T47D (cell line): Measurements from ENCODE around the gene CDK5R2.
A peak's percentile ranks its signal among the peaks of the same experiment; 100 is the strongest.

Experiments
- DNase-seq, 2 experiments: peaks; one replicate each; pipeline versions ENCODE4 v3.0.0 to v3.0.0-alpha.2; 2011 to 2012; ENCODE audit warnings: low read depth in 1 of 2, low spot score in 1 of 2
- JUND ChIP-seq: IDR thresholded peaks from 2 replicates; pipeline ENCODE4 v1.6.1; 2012; ENCODE audit warnings: low read depth
- in situ Hi-C: cut with HindIII; loops from 2 replicates; pipeline ENCODE4 v1.10.0; 2016; ENCODE audit warnings: low sequenced_read_pairs, low pct_unique_long_range_greater_than_20kb

CDK5R2 gene

GRCh38 chr2:218995972-218996711, 36.7 kb downstream of the CDK5R2 start:
- DNase-seq, result peak; percentile 85 to 87
- no peak for TF ChIP-seq JUND
- in situ Hi-C loops, result no loop called here

GRCh38 chr2:218996937-218997336, 37.5 kb downstream of the CDK5R2 start:
- in situ Hi-C loops, result no loop called here
- no peak for DNase-seq
- no peak for TF ChIP-seq JUND

DNA sequence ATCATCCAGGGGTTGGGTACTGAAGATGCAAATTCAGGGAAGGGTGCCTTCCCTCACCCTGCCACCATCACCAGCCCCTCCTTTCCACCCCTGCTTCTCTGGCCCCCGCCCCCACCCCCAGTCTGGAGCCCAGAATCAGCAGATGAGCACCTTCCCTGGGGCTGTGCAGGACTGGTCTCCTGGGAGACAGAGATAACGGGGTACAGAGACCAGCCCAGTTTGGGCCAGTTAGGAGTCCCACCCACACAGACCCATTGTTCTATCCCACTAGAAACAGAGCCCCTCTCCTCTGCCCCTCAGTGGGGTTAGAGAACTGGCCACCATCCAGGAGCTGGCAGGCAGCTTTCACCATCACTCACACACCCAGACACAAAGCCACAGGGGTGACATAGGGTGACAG, 38.3 kb downstream of the CDK5R2 start:
- no peak for DNase-seq
- in situ Hi-C loops, result no loop called here
- TF ChIP-seq JUND, result no peak

GRCh38 chr2:218998414-218999002, 39.0 kb downstream of the CDK5R2 start:
- in situ Hi-C loops, result no loop called here
- TF ChIP-seq JUND, result no peak
- DNase-seq, result no peak

DNA sequence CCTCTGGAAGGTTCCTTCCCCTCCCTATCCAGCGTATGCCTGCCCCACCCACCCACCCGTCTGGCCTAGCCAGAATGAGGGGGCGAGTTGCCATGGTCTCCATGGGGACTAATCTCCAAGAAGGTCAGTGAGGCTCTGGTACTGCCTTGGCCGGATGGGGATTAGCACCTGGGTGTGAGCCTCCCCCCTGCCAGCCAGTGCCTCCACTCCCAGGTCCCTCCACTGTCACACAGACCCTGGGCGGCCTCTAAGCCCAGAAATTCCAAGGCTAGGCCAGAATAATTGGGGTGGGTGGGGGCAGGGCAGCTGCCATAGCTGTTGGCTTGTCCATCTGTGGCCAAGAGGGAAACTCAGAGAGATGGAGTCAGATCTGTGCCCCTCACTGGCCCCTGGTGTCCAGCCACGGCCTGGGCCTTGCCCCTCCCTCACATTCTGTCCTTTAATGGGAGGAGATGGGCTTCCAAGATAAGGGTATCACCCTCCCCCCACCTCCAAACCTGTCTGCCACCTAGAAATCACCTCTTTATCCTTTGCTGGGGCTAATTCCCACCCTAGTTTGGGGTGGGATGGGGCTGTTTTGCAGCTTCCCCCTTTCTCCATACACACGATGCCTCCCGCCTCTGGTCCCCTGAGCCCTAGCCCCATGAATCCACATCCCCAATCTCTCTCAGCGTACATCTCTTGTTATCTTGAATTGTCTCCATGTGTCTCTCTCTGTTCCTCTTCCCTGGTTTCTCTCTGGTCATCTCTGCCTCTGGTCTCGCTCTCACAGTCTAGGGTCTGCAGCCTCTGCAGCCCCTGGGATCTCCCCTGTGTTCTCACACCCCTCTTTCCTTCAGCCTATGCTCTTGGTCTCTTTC, 39.8 kb downstream of the CDK5R2 start:
- DNase-seq, result no peak
- in situ Hi-C loops, result no loop called here

GRCh38 chr2:218999881-219000568, 40.6 kb downstream of the CDK5R2 start:
- no peak for DNase-seq
- TF ChIP-seq JUND, result no peak
- in situ Hi-C loops, result no loop called here

More for the DNA sequence above, 39.8 kb downstream of the CDK5R2 start:
- no peak for TF ChIP-seq JUND

- no peak for TF ChIP-seq JUND
- in situ Hi-C loops, result no loop called here
- peak in 1 of 2 experiments; percentile 27 for DNase-seq
These were observed 41.1 kb downstream of the CDK5R2 start for GRCh38 chr2:219000569-219000960.

DNA sequence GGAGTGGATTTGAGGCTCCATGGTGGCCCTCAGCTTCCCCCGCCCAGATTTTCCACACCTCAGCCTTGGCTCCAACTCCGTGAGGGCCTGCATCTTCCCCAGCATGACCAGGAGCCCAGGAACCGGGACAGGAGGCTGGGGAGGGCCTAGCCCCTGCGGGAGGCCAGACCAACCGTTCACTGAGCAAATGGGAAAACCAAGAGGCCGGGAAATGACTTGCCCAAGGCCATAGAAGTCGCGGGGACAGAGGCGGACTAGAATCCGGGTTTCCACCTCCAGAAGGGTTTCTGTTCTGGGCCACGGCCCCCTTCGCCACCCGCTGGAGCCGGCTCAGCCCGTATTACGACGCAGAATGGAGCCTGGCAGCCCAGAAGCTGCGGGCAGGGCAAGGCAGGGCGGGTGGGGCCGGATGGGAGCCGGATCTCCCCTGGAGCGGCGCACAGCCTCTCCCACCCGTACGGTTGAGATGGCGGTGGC, 41.7 kb downstream of the CDK5R2 start:
- DNase-seq, result peak in 1 of 2 experiments; percentile 22
- in situ Hi-C loops, result no loop called here
- TF ChIP-seq JUND, result no peak

GRCh38 chr2:219001577-219002394, 42.3 kb downstream of the CDK5R2 start:
- peak; percentile 93 to 97 for DNase-seq
- TF ChIP-seq JUND, result no peak
- in situ Hi-C loops, result no loop called here

DNA sequence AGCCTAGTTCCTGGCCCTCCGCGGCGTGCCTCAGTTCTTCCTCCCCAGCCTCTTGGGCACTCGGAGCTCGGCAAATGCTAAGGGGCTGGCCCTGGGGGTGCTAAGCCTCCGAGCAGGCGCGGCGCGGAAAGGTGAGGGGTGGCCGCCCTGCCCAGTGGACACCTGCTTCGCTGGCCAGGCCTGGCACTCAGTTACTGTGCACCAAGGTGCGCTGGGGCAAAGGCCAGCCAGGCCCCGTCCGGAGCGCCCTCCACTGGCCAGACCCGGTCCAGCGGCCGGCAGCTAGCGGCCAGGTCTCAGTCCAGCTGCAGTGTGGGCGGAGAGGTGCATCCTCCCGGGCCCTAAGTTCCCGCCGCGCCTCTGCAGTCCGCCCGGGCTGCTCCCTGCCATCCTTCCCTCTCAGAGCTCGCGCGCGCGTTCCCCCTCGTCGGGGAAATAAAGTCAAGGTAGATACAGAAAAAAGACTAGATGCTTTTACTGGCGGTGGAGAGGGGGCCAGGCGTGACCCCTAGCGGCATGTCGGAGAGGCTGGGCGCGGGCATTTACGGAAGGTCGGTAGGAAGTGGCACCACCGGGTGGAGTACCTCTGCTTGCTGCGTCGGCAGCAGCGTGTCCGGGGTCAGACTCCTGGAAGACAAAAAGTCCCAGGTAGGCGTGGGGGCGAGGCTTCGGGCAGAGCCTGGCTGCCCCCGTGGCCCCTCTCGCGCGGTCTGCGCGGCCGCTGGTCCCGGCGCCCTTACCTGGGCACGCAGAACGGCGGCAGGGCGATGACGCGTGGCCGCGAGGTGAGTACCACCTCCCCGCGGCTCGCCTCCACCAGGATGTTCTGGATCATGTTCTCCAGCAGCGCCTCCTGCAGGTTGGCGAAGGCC, 43.2 kb downstream of the CDK5R2 start:
- TF ChIP-seq JUND, result no peak
- peak; percentile 81 to 84 for DNase-seq
- in situ Hi-C loops, result no loop called here

- in situ Hi-C loops, result no loop called here
- no peak for TF ChIP-seq JUND
- DNase-seq, result no peak
These were observed 43.8 kb downstream of the CDK5R2 start for GRCh38 chr2:219003267-219003634.
